Fibroblast of mammary gland (primary cell): ENCODE data around the gene DNAJC10.

Experiments
- DNase-seq: peaks from one replicate; pipeline ENCODE4 v3.0.0-alpha.2; 2010; ENCODE audit warnings: low read depth
- H3K4me3 ChIP-seq: 2 replicates; pipeline ENCODE4 v1.5.1; 2011; ENCODE audit warnings: low read depth, mild to moderate bottlenecking, low read length, moderate library complexity; ENCODE audit not compliant: control insufficient read depth
- CTCF ChIP-seq: conservative IDR thresholded peaks from 2 replicates; pipeline ENCODE4 v1.5.1; 2011; ENCODE audit warnings: low read depth, low read length, inconsistent platforms; ENCODE audit not compliant: control insufficient read depth, insufficient read depth

Gene DNAJC10

GRCh38 chr2:182807319-182807718 is 91.3 kb downstream of the DNAJC10 start:
- TF ChIP-seq CTCF = no peak
- no peak for DNase-seq
- no peak overlapping the region for H3K4me3 ChIP-seq

DNA sequence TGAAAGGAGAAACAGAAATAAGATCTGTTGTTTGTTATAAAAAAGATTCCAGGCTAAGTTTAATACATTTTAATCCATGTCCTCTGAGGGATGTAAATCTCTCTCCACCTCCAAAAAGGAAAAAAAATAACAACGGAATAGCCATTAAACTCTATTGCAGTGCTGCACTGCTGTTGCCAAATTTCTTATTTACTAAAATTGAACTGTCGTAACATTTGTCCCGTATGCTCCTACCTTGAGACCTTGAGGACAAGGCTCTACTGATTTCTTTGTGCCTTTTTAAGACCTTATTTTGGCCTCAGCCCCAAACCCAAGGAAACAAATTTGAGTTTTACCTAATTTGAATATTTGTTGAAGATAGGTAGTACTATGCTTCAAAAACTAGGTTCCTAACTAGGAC is 94.0 kb downstream of the DNAJC10 start:
- no peak for DNase-seq
- no peak overlapping the region for H3K4me3 ChIP-seq
- TF ChIP-seq CTCF = no peak

- DNase-seq = no peak
- TF ChIP-seq CTCF = no peak
- no peak overlapping the region for H3K4me3 ChIP-seq
These were observed 98.3 kb downstream of the DNAJC10 start for GRCh38 chr2:182814380-182814779.

- no peak overlapping the region for H3K4me3 ChIP-seq
- no peak for DNase-seq
- no peak for TF ChIP-seq CTCF
These were observed 98.7 kb downstream of the DNAJC10 start for GRCh38 chr2:182814804-182815203.

DNA sequence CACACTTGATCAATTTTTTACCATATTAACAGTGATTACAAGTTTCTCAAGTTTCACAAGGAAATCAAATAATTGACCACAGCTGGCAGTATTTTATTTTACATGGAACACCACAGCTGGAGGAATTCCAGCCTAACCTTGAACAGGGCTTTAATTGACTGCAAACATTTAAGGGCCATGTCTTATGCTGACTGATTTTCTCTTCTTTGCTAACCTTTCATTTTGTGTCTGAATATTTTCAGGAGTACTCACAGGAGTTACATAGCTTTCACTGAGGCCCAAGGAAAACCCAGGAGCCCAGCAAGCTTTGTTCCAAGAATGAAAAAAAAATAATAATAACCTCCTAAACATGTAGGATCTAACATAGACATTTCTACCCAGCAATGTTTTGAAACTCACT is 100.8 kb downstream of the DNAJC10 start:
- TF ChIP-seq CTCF = no peak
- no peak for DNase-seq
- H3K4me3 ChIP-seq = no peak overlapping the region

- no peak for TF ChIP-seq CTCF
- H3K4me3 ChIP-seq = no peak overlapping the region
- DNase-seq = no peak
These were observed 101.5 kb downstream of the DNAJC10 start for GRCh38 chr2:182817558-182817957.

DNA sequence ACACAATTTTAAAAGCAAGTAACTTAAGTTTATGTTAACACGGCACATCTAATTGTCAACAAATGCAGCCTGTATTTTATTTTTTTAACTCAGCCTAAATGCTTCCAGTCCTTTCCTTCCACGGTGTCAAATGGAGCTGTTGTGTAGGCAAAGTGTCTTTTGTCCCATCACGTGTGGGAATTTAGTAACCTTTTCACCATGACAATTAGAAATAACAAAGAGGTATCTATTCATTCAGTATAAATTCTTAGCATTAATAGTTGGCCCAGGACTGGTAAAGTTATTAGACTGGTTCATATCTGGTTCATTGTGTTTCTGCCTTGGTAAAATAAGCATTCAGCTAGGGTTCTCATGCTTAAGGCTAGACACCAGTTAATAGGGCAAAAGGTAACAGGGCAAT is 102.4 kb downstream of the DNAJC10 start:
- DNase-seq = no peak
- H3K4me3 ChIP-seq = no peak overlapping the region
- no peak for TF ChIP-seq CTCF
